ENCODE measurements around the gene SLFN12. TPM values are rescaled to one million over a fixed set of nuclear protein-coding genes. Genes with fewer than 3 reads are reported as not detected.
A peak's percentile ranks its signal among the peaks of the same experiment; 100 is the strongest.
"Not testable (repeated sequence)": the region's sequence is repeated elsewhere in the genome, so short reads cannot be mapped to it uniquely, and the experiment has no call there.

Gene SLFN12
- total RNA-seq, 2 donors from 2014 or later: 2.8 to 3.8 TPM

DNA sequence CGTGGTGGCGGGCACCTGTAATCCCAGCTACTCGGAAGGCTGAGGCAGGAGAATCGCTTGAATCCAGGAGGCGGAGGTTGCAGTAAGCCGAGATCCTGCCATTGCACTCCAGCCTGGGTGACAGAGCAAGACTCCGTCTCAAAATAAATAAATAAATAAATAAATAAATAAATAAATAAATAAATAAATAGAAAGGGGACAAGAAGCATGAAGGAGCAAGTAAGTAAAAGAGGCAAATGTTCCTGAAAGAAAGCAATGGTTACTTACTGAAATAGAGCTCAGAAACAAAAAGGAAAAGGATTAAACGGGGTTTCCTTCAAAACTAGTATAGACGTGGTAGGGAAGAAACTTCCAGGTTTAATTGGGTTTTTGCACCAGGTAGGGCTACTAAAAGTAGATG lies 11.2 kb downstream of the SLFN12 start:
- ATAC-seq; DNase-seq; intact Hi-C loops (cut with DNase I, micrococcal nuclease): not testable (repeated sequence)

DNA sequence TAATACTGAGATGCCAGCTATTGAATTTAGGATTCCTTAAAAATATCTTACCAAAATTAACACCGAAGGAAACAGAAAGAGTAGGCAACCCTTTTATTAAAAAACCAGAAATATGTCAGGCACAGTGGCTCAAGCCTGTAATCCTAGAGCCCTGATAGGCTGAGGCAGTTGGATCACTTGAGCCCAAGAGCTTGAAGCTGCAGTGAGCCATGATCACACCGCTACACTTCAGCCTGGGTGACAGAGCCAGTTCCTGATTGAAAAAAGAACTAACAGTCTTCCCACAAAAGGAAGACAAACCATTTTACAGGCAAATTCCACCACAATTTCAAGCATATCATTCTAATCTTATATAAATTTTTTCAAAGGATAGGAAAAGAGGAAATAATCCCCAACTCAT lies 15.6 kb downstream of the SLFN12 start:
- intact Hi-C loops (cut with DNase I, micrococcal nuclease): no loop called here
- ATAC-seq (no peak), DNase-seq (no peak)

DNA sequence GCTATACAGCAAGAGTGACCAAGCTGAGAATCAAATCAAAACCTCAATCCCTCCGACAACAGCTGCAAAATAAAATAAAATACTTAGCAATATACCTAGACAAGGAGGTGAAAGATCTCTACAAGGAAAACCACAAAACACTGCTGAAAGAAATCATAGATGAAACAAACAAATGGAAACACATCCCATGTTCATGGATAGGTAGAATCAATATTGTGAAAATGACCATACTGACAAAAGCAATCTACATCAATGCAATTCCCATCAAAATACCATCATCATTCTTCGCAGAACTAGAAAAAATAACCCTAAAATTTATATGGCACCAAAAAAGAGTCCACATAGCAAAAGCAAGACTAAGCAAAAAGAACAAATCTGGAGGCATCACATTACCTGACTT lies 17.6 kb downstream of the SLFN12 start:
- intact Hi-C loops (cut with DNase I, micrococcal nuclease); DNase-seq; ATAC-seq: not testable (repeated sequence)

DNA sequence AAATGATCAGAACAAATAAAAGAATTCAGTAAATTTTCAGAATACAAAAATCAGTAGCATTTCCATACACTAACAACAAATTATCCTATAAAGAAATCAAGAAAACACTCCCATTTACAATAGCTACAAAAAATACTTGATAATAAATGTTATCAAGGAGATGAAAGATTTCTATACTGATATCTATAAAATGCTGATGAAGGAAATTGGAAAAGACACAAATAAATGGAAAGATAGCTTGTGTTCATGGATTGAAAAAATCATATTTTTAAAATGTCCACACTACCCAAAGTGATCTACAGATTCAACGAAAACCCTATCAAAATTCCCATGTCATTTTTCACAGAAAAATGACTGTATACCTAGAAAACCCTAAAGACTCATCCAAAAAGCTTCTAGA lies 18.1 kb downstream of the SLFN12 start:
- intact Hi-C loops (cut with DNase I, micrococcal nuclease): no loop called here
- no peak for DNase-seq
- no peak for ATAC-seq

DNA sequence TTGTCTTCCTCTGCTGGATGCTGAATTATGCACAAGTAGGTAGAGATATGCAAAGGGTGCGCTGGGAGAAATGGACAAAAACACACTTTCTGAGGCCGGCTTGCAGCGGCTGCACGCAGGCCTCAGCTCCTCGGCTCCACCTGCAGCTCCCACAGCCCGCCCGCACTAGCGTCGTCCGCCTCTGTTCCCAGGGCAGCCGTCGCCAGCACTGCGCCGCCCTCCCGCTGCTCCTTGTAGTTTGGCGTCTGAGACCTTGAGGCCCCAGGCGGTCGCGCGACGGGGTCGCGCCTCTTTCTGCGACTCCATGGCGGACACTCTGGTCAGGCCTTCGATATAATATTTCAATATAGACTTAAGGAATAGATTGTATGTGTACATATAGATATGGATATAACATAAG lies 24.8 kb downstream of the SLFN12 start:
- intact Hi-C loops (cut with DNase I, micrococcal nuclease): no loop called here
- ATAC-seq: no peak
- no peak for DNase-seq

DNA sequence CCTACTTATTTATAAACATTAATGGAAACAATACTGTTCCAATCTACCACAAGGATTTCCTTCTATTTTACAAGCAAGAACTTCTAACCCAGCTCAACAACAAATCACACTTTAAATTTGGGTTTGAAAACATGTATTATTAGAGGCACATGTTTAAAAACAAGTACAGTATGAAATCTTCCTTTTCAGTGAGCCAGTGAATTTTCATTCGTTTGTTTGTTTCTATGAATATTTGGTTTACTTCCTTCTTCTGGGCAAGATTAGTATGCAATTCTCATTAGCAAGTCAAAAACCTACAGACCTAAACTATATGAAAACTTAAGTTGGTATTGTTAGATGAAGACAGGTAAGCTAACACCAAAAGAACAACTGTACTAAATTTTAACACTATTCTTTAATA lies 25.7 kb downstream of the SLFN12 start:
- intact Hi-C loops (cut with DNase I, micrococcal nuclease): no loop called here
- ATAC-seq: no peak
- no peak for DNase-seq

DNA sequence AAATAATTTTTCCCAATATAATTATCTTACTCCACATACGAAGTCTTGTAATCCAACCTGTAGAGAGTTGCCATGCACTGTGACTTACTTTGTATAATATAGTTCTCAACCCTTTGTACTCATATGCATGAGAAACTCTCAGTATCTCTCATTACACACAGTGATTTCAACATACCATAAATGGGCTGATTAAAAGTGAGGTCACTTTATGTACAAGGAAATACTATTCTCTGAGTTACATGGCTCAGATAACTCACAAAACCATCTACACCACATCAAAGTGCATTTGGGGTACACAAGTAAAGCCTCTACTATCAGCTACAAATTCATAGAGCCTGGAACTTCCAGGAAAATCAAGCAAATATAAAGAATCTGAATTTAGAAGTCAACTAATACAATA lies 27.9 kb downstream of the SLFN12 start:
- no peak for DNase-seq
- ATAC-seq: no peak
- intact Hi-C loops (cut with DNase I, micrococcal nuclease): no loop called here

DNA sequence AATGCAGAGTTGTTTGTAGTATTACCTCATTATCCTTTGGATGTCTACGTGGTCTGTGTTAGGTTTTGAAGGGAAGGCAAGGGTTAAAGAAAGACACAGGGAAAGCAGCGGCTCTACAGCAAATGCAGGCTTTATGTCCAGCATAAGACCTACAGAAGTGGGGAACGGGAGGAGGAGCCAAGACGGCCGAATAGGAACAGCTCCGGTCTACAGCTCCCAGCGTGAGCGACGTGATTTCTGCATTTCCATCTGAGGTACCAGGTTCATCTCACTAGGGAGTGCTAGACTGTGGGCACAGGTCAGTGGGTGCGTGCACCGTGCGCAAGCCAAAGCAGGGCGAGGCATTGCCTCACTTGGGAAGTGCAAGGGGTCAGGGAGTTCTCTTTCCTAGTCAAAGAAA lies 38.5 kb downstream of the SLFN12 start:
- ATAC-seq; DNase-seq; intact Hi-C loops (cut with DNase I, micrococcal nuclease): not testable (repeated sequence)

DNA sequence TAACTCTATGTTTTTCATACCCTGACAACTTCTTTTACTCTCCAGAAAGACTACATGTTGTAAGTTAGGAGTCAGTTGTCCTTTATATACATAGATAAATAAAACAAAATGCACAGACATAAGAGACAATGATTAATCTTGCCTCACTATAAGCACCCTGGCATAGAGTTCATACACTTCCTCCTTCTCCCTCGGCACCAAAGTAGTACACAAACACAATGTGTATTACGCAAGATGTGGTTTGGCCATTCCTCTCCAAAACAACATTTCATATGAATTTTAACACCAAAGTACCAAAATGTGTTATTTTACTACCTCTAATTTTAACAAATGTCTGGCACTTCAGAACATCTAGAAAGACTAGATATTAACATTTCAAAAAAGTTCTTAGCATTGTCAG lies 41.6 kb downstream of the SLFN12 start:
- no peak for ATAC-seq
- intact Hi-C loops (cut with DNase I, micrococcal nuclease): no loop called here
- DNase-seq: no peak

DNA sequence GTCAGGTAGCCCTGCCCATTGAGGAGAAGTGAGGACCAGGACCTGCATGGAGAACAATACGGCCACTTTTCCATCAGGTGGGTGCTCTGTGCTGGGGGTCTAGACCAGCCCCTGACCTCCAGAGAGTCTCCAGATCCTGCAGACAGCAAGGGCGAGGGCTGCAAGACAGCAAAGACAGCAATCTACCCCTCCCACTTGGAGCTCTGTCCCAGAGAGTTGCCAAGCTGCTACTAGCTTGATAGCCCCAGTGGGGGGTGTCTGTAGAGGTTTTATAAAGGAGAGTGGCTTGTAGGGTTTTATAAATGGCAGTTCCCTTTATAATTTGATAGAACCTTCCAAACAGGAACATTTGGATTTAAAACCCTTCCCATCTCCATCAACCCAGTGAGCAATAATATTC lies 42.1 kb downstream of the SLFN12 start:
- ATAC-seq (no peak), DNase-seq (no peak)
- intact Hi-C loops (cut with DNase I, micrococcal nuclease): no loop called here

DNA sequence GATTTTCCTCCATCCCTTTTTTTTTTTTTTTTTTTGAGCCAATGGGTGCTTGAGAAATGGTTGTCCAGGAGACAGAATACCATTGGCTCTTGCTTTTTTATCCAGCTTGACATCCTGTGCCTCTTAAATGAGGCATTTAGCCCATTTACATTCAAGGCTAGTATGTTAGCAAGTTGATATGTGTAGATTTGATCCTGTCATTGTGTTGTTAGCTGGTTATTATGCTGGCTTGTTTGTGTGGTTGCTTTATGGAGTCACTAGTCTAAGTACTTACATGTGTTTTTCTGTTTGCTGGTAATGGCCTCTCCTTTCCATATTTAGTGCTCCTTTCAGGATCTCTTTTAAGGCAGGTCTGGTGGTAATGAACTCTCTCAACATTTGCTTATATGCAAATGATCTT lies 44.8 kb downstream of the SLFN12 start:
- no peak for ATAC-seq
- intact Hi-C loops (cut with DNase I, micrococcal nuclease): no loop called here
- no peak for DNase-seq

DNA sequence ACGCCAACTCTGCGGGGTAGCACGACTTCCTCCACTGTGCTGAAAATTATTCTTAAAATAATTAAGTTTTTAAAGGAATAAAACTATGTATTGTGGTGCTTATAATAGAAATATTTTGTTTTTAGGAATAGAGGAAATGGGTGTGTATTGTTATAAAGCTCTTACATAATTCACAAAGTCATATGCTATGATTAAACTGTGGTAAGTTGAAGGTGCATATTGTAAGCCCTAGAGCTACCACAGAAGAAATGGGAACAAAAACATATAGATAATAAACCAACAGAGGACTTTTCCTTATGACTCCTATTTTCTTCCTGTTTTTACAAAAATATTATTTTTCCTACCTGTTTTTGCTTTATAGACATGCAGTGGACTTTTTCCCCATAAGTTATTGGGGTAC lies 54.6 kb downstream of the SLFN12 start:
- ATAC-seq: no peak
- no peak for DNase-seq
- intact Hi-C loops (cut with DNase I, micrococcal nuclease): no loop called here

DNA sequence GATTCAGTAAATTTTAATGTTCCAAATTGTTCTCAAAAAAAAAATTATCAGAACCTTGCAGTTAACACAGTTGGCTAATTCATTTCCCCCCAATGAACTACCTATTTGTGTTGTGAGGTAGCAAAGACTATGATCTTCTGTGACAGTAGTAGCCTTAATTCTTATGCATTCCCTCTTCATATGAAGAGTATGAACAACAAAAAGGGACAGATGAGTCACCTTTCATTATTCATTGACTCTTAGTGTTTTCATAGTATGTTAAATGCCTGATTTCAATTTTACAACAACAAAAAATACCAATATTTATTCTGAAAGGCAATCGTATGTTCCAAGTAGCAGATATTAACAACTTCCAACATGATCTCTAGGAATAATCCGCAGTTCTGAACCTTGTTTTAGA lies 55.2 kb downstream of the SLFN12 start:
- intact Hi-C loops (cut with DNase I, micrococcal nuclease): no loop called here
- no peak for DNase-seq
- ATAC-seq: no peak

DNA sequence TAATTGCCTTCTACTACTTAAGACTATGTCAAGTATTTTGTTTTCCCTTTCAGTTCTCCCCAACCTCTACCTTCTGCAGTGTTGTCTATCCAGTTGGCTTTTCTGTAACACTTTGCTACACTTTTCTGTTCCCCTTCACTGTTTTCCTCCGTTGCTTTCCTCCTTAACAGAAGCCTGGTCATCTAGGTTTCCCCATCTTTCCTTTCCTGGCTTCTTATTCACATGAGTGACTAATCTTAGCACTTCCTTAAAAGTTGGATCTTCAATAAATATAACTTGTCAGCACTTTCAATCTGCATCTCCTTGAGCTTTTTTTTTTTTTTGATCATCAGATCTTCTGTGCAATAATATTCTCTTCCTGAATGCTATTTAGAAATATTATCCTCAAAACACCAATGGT lies 56.1 kb downstream of the SLFN12 start:
- no peak for ATAC-seq
- intact Hi-C loops (cut with DNase I, micrococcal nuclease): no loop called here

DNA sequence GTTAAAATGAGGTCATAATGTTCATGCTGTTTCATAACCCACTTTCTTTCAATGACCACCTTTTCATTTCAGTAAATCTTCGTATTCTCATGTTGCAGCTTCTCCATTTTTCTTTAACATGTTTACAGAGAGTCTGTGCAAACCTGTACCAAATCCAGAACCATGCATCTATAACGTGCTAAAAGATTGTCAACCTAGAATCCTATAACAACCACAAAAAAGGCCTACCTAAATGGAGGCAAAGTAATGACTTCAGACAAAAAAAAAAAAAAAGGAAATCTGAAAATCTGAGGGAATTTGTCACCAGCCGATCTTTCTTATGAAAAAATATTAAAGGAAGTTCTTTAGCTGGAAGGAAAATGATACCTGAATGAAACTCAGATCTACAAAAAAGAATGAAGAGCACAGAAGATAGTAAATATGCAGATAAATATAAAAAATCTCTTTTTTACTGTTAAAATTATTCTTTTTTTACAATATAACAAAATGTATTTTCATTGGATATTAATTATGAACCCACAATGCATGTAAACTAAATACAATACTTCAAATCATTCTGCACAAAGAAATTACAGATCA lies 57.4 kb downstream of the SLFN12 start:
- DNase-seq (no peak), ATAC-seq (no peak)
- intact Hi-C loops (cut with DNase I, micrococcal nuclease): no loop called here

More for the DNA sequence above, 56.1 kb downstream of the SLFN12 start:
- no peak for DNase-seq

DNA sequence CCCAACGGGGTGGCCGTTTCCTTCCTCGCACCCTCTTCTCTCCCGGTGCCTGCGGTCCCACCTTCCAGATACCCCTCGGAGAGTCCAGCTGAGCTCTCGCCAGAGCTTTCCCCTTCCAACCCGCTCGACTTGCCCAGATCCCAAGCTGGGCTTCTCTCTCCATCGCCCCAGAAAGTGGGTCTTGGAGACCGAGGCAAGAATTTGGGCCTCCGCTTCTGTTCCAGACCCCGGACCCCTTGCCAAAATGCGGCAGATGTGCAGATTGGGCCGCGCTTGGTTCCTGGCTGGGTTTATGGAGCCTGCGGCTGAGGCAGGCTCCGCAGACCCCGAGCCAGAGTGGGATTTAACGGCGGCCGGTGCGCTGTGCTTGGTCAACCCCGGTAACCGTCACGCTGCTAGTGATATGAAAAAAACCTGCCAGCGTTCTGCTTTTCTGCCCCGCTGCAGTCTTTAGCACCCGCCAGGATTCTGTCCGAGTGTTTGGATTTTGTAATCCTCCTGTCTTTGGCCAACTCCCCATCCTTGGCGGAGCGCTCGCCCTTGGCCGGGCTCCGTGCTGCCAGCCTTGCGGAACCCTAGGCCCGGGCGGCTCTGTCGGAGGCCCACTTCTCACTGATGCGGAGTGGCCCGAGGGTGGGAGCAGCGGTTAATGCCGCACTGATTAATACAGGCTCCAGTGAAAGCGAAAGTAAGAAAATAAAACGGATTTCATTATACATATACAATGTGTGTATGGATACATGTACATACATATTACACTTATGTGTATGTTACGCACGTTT lies 58.1 kb downstream of the SLFN12 start:
- DNase-seq: peak; percentile 45 to 52
- ATAC-seq: peak; percentile 46
- intact Hi-C loops (cut with DNase I, micrococcal nuclease): no loop called here

DNA sequence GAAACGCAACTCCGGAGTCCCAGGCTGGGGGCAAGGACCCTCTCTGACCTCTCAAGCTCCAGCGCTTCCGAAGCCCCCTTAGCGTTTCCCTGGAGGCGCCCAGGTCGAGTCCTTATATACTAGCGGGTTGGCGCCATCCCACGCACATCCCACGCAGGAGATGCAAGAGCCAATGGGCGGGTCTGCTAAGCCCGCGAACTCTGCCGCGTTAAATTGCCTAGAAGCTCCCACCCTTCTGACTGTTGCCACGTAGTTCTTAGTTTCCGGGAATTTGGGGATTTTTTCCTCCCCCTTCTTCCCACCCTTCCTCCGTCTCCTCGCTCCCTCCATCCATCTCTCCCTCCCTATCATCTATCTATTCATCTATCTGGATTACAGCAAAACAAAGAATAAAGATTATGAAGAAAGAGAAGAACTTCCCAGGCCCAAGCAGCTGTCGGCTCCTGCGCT lies 58.7 kb downstream of the SLFN12 start, which contains the start of gene SLFN11:
SLFN11 (minus strand) TSS at position 88 of the 450 bp plus-strand sequence. CDS start 9,814 bp downstream, outside the sequence.
- DNase-seq (peak; percentile 78 to 79), ATAC-seq (peak; percentile 68)
- intact Hi-C loops (cut with DNase I, micrococcal nuclease): no loop called here

DNA sequence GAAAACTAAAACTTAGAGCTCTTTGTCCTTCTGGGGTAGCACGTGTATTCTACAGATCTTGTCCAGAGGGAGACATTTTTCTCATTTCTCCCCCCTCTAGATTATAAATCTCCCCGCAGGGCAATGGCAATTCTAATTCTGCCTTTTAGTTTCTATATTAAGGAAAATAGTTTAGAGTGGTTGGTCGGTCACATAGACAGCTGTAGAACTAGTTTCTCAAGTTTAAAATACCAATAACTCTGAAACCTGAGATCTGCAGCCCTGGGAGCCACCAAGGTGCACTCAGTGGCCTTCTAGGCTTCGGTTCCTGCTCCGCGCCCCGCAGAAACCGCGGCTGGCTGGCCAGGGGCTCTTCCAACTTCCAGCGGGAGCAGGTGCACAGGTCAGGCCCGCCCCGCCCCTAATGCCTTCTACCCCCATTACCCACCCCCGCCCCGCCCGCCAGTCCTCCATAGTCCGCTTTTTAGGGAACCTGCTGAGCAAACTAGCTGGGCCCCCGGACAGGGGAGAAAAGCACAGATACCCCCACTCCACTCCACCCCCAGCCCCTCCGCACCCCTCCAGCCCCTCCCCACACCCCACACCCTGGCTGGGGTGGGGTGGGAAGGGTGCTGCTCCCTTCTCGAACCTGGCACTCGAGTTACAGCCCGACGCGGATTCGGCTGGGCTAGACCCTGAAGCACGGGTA lies 59.3 kb downstream of the SLFN12 start:
- intact Hi-C loops (cut with DNase I, micrococcal nuclease): no loop called here
- ATAC-seq (no peak), DNase-seq (peak in 1 of 2 donors; percentile 51)

DNA sequence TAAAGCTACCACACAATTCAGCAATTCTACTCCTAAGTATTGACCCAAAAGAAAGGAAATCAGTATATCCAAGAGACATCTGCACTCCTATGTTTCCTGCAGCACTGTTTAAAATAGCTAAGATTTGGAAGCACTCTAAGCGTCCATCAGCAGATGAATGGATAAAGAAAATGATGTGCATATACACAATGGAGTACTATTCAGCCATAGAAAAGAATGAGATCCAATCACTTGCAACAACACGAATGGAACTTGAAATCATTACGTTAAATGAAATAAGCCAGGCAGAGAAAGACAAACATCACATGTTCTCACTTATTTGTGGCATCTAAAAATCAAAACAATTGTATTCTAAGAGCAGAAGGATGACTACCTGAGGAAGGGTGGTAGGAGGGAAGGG lies 60.4 kb downstream of the SLFN12 start:
- DNase-seq (no peak), ATAC-seq (no peak)
- intact Hi-C loops (cut with DNase I, micrococcal nuclease): no loop called here
